HG03439 (cell line): Measurements from ENCODE around the gene UBN2.
A peak's percentile ranks its signal among the peaks of the same experiment; 100 is the strongest.
"Not testable (repeated sequence)": the region's sequence is repeated elsewhere in the genome, so short reads cannot be mapped to it uniquely, and the experiment has no call there.

ENCODE experiments used
- ATAC-seq: cut with Tn5 transposase; IDR thresholded peaks from one replicate; pipeline ENCODE4 v1.9.1; 2021; ENCODE audit warnings: mild to moderate bottlenecking, moderate library complexity; ENCODE audit not compliant: unreplicated experiment

The UBN2 gene

DNA sequence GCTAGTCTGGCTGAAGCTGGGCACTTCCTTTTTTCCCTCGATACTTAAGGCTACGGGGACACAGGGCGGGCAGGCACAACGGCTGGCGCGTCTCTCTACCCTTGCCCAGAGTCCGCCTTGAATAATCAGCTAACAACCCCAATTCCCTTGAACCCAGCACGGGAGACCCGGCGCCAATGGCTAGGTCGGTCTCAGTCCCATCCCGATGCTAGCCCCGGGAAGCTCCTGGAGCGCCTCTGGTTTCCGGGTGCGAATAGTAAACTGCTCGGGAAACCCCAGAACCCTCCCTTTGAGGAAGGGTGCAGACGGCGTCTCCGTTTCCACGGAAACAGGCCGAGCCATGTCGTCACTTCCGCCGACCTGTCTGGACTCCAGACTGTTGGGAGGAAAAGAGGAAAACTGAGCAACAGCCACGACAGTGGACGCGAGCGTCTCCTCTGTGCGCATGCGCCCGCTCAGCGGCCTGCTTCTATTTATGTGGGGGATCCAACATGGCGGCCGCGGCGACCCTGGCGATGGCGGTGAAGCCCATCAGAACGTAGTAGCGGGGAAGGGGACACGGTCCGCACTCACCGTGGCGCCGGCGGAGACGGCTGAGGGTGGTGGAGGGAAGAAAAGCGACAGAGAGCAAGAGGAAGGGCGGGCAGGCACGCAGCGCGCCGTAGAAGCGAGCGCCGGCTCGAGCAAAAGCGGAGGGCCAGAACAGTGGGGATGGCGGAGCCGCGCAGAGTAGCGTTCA is at the start of gene UBN2:
TSS of gene UBN2 (plus strand) at position 464 of the 739 bp plus-strand sequence. CDS start at position 712, 248 bp downstream.
- ATAC-seq: peak; percentile 97

DNA sequence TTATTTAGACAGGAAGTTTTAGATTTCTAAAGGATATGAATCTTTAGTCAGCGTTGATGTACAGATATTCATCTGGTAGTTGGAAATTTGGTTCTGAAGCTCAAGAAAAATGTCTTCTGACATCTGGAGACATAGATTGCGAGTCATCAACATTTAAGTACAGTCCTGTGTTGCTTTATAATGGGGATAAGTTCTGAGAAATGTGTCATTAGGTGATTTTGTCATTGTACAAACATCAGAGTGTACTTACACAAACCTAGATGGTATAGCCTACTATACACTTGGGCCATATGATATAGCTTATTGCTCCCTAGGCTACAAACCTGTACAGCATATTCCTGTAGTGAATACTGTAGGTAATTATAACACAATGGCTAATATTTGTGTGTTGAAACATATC is 49.6 kb upstream of the UBN2 start:
- no peak for ATAC-seq

DNA sequence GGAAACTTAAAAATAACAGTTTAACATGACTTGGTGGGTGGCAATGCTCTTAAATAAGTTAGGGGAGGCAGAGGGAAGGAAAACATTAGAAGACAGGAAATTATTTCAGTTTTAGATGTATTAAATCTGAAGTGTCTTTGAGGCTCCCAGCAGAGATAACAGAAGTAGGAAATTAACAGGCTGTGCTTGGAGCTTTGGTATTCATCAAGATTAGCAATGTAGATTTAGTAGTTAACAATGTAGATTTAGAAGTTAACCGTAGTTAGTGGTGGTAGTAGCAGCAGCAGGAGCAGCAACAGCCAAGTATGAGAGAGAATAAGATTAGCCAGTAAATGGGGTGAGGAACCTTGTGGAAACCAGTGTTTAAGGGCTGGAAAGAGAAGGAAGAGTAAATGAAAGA is 48.7 kb upstream of the UBN2 start:
- no peak for ATAC-seq

- ATAC-seq: no peak
Observed at GRCh38 chr7:139183251-139183650, 47.8 kb upstream of the UBN2 start.

DNA sequence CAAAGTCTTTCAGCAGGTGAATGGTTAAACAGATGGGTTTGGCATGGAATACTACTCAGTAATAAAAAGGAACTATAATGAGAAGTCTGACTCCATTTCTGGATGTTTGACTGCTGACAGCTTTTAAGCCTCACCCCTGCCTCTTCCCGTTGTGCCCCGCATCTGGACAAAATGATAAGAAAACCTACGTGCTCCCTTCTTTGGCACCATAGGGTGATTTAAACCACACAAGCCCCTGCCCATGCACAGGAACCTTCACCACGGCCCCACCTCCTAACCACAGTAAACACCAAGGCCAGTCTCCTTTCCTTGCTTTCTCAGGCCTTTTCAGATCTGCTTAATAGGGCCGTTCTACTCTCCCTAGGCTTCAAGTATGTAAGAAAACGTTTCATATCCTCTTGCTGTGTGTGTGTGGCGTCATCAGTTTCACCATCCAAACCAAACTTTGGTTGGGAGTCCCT is 47.1 kb upstream of the UBN2 start:
- no peak for ATAC-seq

GRCh38 chr7:139186146-139186545 is 44.9 kb upstream of the UBN2 start:
- ATAC-seq: no peak

- no peak for ATAC-seq
Observed at GRCh38 chr7:139189357-139189756, 41.7 kb upstream of the UBN2 start.

GRCh38 chr7:139192014-139192706 is 38.9 kb upstream of the UBN2 start:
- ATAC-seq: no peak

DNA sequence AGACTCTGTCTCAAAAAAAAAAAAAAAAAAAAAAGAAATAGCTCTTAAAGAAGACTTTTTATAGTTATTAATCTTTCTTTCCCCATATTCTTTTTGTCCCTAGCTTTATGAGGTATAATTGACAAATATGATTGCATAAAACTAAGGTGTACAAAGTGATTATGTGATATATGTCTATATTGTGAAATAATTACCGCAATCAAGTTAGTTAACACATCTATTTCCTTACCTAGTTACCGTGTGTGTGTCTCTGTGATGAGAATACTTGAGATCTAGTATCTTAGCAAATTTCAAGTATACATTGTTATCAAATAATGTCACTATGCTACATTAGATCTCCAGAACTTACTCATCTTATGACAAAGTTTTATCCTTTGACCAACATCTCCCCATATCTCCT is 30.7 kb upstream of the UBN2 start:
- ATAC-seq: no peak

DNA sequence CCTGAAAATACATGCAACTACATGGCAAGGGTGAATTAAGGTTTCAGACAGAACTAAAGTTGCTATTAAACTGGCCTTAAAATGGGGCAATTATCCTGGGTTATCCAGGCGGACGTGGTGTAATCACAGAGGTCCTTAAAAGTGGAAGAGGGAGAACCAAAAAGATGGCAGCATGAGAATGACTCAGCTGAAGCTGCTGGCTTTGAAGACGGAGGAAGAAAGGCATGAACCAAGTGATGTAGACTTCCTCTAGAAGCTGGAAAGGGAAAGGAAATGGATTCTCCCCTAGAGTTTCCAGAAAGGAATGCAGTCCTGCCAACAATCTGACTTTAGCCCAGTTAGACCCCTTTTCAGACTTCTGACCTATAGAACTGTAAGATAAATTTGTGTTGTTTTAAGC is 27.0 kb upstream of the UBN2 start:
- ATAC-seq: no peak

DNA sequence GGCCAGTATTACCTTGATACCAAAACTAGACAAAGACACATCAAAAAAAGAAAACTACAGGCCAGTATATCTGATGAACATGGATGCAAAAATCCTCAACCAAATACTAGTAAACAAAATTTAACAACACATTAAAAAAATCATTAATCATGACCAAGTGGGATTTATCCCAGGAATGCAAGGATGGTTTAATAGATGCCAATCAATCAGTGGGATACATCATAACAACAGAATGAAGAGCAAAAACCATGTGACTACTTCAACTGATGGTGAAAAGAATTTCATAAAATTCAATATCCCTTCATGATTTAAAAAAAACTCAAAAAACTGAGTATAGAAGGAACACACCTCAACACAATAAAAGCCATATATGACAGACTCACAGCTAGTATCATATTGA is 25.2 kb upstream of the UBN2 start:
- ATAC-seq: no peak

- no peak for ATAC-seq
Observed at GRCh38 chr7:139212133-139212532, 18.9 kb upstream of the UBN2 start.

DNA sequence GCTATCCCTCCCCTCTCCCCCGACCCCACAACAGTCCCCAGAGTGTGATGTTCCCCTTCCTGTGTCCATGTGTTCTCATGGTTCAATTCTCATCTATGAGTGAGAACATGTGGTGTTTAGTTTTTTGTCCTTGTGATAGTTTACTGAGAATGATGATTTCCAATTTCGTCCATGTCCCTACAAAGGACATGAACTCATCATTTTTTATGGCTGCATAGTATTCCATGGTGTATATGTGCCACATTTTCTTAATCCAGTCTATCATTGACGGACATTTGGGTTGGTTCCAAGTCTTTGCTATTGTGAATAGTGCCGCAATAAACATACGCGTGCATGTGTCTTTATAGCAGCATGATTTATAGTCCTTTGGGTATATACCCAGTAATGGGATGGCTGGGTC is 17.5 kb upstream of the UBN2 start:
- ATAC-seq: not testable (repeated sequence)

- no peak for ATAC-seq
Observed at GRCh38 chr7:139218173-139218572, 12.9 kb upstream of the UBN2 start.

DNA sequence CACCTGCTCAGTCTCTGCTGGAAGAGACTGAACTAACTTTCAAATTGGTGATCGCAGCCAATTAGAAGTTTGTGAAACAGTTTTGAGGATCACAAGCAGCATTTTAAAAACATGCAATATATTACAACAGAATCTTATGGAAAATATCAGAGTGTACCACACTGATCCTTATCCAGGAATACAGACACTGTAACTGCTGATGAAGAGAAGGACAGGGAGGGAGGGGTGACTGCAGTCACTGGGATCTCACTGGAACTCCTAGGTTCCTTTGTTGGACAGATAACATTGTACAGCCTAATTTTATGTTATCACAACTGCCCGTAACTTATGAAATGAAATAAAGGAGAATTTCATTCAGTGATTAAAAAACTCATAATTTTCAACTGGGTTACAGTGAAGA is 6.8 kb upstream of the UBN2 start:
- no peak for ATAC-seq

DNA sequence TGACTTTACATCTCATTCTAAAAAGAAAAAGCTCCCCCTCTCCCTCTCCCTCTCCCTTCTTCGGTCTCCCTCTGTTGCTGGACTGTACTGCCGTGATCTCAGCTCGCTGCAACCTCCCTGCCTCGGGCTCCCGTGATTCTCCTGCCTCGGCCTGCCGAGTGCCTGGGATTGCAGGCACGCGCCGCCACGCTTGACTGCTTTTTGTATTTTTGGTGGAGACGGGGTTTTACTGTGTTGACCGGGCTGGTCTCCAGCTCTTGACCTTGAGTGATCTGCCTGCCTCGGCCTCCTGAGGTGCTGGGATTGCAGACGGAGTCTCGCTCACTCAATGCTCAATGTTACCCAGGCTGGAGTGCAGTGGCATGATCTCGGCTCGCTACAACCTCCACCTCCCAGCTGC is 6.2 kb upstream of the UBN2 start:
- not testable (repeated sequence) for ATAC-seq

GRCh38 chr7:139225286-139226157 is 5.5 kb upstream of the UBN2 start:
- ATAC-seq: not testable (repeated sequence)

- not testable (repeated sequence) for ATAC-seq
Observed at GRCh38 chr7:139226158-139226515, 4.9 kb upstream of the UBN2 start.

GRCh38 chr7:139226988-139227488 is 4.0 kb upstream of the UBN2 start:
- ATAC-seq: not testable (repeated sequence)

DNA sequence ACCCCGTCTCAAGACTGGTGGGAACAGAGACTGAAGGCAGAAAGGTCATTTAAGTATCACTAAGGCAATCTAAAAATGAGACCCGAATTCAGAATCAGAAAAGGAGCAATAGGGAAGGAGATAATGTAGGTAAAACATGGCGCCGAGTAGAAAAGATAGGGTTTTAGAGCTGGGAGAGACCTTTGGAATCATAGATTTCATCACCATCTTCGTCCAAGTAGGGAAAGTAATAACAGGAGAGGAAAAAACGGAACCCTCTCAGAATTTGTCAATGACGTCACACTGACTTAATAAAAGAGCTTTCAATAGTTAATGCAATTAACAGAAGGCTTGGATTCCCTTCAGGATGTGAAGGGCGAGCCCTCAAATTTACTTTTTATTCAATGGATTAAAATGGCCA is 1.0 kb upstream of the UBN2 start:
- no peak for ATAC-seq

GRCh38 chr7:139230484-139230773 is 608 bp upstream of the UBN2 start:
- no peak for ATAC-seq
